GM10266 (cell line): ENCODE results near the gene AQP5.

Source experiments
- DNase-seq: peaks from one replicate; pipeline ENCODE4 v3.0.0; 2012; ENCODE audit errors: extremely low spot score
- TF ChIP-seq, protein P1 (sequence below): IDR thresholded peaks from 2 replicates; pipeline ENCODE4 v1.5.1; 2012; ENCODE audit warnings: mild to moderate bottlenecking, low read depth; ENCODE audit not compliant: control insufficient read depth, insufficient read depth; ENCODE audit errors: missing control alignments

The AQP5 gene

GRCh38 chr12:49933796-49934195 is 27.9 kb upstream of the AQP5 start:
- TF ChIP-seq, protein P1, sequence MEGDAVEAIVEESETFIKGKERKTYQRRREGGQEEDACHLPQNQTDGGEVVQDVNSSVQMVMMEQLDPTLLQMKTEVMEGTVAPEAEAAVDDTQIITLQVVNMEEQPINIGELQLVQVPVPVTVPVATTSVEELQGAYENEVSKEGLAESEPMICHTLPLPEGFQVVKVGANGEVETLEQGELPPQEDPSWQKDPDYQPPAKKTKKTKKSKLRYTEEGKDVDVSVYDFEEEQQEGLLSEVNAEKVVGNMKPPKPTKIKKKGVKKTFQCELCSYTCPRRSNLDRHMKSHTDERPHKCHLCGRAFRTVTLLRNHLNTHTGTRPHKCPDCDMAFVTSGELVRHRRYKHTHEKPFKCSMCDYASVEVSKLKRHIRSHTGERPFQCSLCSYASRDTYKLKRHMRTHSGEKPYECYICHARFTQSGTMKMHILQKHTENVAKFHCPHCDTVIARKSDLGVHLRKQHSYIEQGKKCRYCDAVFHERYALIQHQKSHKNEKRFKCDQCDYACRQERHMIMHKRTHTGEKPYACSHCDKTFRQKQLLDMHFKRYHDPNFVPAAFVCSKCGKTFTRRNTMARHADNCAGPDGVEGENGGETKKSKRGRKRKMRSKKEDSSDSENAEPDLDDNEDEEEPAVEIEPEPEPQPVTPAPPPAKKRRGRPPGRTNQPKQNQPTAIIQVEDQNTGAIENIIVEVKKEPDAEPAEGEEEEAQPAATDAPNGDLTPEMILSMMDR, result no peak
- DNase-seq, result no peak

DNA sequence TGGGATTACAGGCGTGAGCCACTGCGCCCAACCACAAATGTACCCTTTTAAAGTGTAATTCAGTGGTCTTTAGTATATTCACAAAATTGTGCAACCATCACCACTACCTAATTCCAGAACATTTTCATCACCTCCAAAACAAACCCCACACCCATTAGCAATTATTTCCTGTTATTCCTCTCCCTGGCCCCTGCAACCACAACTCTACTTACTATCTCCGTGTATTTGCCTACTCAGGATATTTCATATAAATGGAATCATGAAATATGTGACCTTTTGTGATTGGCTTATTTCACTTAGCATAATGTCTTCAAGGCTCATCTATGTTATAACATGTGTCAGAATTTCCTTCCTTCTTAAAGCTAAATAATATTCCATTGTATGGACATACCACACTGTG is 27.2 kb upstream of the AQP5 start:
- TF ChIP-seq, protein P1, result no peak
- DNase-seq, result no peak

- TF ChIP-seq, protein P1, result no peak
- no peak for DNase-seq
These were observed 24.7 kb upstream of the AQP5 start for GRCh38 chr12:49936925-49937324.

GRCh38 chr12:49937639-49938300 is 23.9 kb upstream of the AQP5 start:
- DNase-seq, result no peak
- TF ChIP-seq, protein P1, result no peak

DNA sequence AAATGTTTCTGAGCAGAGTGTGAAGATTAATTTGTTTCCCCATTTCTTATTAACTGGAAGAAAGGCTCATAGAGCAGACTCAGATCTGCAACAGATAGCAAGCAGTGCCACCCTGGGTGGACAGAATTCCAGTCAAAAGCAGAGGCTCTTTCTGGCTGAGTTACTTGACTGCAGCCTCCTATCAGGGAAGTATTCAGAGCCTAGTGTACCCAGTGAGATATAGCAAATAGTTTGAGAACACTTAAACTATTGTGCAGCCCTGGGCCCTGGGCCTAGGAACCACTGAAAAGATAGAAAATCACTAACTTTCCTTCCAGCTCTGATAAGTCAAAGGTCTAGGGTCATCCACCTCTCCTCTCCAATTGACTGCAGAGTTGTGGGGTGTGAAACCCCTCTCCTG is 22.4 kb upstream of the AQP5 start:
- DNase-seq, result no peak
- TF ChIP-seq, protein P1, result no peak

DNA sequence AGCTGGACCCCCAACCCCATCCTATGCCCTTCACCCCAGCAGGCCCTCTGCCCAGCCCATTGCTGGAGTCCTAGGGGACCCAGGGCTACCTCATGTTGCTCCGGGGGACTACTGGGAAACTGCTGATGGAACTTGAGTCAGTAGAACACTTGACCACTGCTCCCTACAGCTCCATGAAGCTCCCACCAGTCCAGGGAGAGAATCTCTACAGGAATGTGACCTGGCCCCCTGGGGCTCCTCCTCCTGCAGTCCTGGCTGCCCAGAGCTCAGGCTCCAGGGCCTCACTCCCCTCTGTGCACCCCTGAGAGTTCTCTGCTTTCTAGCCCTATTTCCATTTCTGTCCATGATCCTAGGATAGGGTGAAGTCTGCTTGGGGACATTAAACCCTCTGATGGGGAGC is 22.0 kb upstream of the AQP5 start:
- no peak for DNase-seq
- TF ChIP-seq, protein P1, result no peak

DNA sequence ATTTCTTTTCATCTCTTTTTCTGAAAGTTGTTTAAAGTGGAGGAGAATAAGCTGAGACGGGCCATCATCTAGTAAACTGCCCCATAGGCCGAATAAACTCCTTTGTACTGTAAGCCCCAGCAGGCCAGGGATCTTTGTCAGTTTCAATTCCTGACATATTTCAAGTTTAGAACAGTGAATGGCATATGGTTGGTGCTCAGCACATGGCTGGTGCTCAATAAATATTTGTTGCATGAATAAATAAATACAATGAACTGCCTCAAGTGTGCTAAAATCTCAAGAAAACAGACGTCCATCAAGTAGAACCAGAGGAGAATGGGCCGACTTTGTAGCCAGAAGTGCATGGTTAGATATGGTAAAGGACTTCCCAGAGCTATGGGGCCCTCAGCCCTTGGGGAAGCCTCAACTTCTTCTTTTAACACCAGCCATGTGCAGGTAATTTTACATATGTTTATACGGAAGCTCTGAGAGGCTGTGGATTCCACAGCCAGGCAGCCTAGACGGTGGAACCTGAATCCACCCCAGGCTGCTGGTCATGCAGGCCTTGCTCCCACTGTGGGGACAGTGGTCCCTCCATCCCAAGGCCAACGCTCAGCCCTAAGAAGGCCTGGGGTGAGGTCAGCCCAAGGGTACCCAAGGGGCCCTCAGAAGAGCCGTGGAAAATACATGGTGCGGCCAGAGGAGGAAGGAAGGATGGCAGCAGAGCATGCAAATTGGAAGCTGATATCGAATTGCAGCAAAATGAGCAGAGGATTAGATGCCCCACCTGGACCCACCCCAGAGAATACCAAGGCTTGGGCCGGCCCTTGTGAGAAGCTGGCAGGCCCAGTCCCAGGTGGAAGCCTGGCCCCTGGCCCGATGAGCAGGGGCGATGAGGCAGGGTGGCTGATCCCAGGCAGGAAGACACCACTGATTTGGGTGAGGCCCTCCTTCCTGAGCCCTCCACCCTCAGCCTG is 19.8 kb upstream of the AQP5 start:
- TF ChIP-seq, protein P1, result no peak
- DNase-seq, result no peak
